Breast epithelium (tissue), 4 donors: ENCODE measurements around the gene CLDND2. TPM values are rescaled to one million over a fixed set of nuclear protein-coding genes. Genes with fewer than 3 reads are reported as not detected.

Experiments
- DNase-seq, 2 donors: peaks; one replicate each; pipeline ENCODE4 v3.0.0-alpha.2; 2019; ENCODE audit warnings: low spot score in 2 of 2
- H3K27ac ChIP-seq, 2 donors: fragments of 200-600 bp; sonication (generic) in 1 of 2; one replicate each; pipeline ENCODE4 v1.5.1; 2016 to 2019; ENCODE audit warnings: mild to moderate bottlenecking in 1 of 2
- H3K27me3 ChIP-seq, 2 donors: fragments of 200-600 bp; sonication (generic) in 1 of 2; one replicate each; pipeline versions ENCODE4 v1.5.1 to v1.6.0; 2017 to 2019; ENCODE audit warnings: control low read depth in 1 of 2, mild to moderate bottlenecking in 1 of 2
- H3K36me3 ChIP-seq: fragments of 200-600 bp; one replicate; pipeline ENCODE4 v1.5.1; 2019
- H3K4me1 ChIP-seq, 2 donors: fragments of 200-600 bp; sonication (generic); one replicate each; pipeline ENCODE4 v1.5.1; 2016 to 2019; ENCODE audit warnings: control low read depth in 1 of 2
- H3K4me3 ChIP-seq, 3 donors: fragments of 200-600 bp; sonication (generic); 1 replicate in 2 of 3; 2 replicates in 1 of 3; pipeline ENCODE4 v1.5.1; 2016 to 2019; ENCODE audit warnings: mild to moderate bottlenecking in 3 of 3, moderate library complexity in 2 of 3
- H3K9me3 ChIP-seq, 2 donors: fragments of 200-600 bp; sonication (generic) in 1 of 2; one replicate each; pipeline ENCODE4 v1.5.1; 2016 to 2019; ENCODE audit warnings: control low read depth in 1 of 2
- POLR2A ChIP-seq: fragments of 450-650 bp; IDR thresholded peaks from one replicate; pipeline ENCODE4 v1.6.1; 2016; ENCODE audit warnings: antibody characterized with exemption, mild to moderate bottlenecking, moderate library complexity
- POLR2AphosphoS5 ChIP-seq, 3 donors: sonication (generic); formaldehyde crosslinking; IDR thresholded peaks; one replicate each; pipeline ENCODE4 v1.6.1; 2017; ENCODE audit warnings: antibody characterized with exemption in 3 of 3
- intact Hi-C: fragments of 100-400 bp; cut with DNase I; formaldehyde crosslinking; loops from one replicate; pipeline ENCODE4 v1.15.1; 2023; ENCODE audit warnings: low total_unique reads
- total RNA-seq, 3 donors: library from RNA; depleted of rRNA; stranded (reverse); fragments of >200 nt; gene quantifications; one replicate each; pipeline ENCODE4 v1.1.0, GENCODE V29; 2016
- TF ChIP-seq, protein P1 (sequence below), 3 donors: fragments of 450-650 bp; IDR thresholded peaks; one replicate each; pipeline ENCODE4 v1.5.1; 2016 to 2017; ENCODE audit warnings: antibody characterized with exemption in 3 of 3, mild to moderate bottlenecking in 3 of 3, moderate library complexity in 3 of 3

CLDND2 gene
- total RNA-seq, 3 donors from 2014 or later = not detected

- TF ChIP-seq POLR2A (no peak), POLR2AphosphoS5 (IDR thresholded peaks at IDR 0.05) (no peak)
- TF ChIP-seq, protein P1, sequence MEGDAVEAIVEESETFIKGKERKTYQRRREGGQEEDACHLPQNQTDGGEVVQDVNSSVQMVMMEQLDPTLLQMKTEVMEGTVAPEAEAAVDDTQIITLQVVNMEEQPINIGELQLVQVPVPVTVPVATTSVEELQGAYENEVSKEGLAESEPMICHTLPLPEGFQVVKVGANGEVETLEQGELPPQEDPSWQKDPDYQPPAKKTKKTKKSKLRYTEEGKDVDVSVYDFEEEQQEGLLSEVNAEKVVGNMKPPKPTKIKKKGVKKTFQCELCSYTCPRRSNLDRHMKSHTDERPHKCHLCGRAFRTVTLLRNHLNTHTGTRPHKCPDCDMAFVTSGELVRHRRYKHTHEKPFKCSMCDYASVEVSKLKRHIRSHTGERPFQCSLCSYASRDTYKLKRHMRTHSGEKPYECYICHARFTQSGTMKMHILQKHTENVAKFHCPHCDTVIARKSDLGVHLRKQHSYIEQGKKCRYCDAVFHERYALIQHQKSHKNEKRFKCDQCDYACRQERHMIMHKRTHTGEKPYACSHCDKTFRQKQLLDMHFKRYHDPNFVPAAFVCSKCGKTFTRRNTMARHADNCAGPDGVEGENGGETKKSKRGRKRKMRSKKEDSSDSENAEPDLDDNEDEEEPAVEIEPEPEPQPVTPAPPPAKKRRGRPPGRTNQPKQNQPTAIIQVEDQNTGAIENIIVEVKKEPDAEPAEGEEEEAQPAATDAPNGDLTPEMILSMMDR (IDR thresholded peaks at IDR 0.05) = no peak
- Histone ChIP-seq H3K4me3 (no peak overlapping the region), H3K36me3 (no peaks in the 10 kb centered on the region), H3K27ac (no peak overlapping the region), H3K27me3 (no peaks in the 10 kb centered on the region), H3K9me3 (no peaks in the 10 kb centered on the region), H3K4me1 (no peaks in the 10 kb centered on the region)
- no peak for DNase-seq
- intact Hi-C loops = loop anchor here (2.0 kb wide), 1 partner anchor 46 kb away; no protein-coding TSS in a partner anchor
Measured at GRCh38 chr19:51391073-51391611, 22.3 kb upstream of the CLDND2 start.

DNA sequence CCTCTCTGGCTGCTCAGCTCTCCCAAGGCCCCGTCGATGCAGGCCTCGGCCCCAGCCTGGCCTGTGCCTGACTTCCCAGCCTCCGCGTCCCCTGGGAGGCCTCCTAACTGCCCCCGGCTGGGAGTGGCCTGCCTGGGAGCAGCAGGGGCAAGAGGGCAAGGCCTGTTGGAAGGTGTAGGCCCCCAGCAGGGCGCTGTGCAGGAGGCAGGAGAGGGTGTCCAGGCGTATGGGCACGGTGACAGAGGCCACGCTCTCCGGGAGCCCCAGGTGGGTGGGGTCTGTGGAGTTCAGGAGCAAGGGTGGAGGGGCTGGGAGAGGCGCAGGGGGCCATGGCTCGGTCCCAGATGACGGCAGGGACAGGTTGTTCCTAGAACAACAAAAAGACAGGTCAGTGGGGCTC lies 20.3 kb upstream of the CLDND2 start:
- Histone ChIP-seq H3K27me3 (no peaks in the 10 kb centered on the region), H3K9me3 (no peaks in the 10 kb centered on the region), H3K4me1 (no peaks in the 10 kb centered on the region), H3K36me3 (no peaks in the 10 kb centered on the region), H3K27ac (no peak overlapping the region), H3K4me3 (no peak overlapping the region)
- DNase-seq = no peak
- intact Hi-C loops = no loop called here
- TF ChIP-seq, protein P1 (IDR thresholded peaks at IDR 0.05) = no peak
- TF ChIP-seq POLR2A = no peak
- no peak for TF ChIP-seq POLR2AphosphoS5 (IDR thresholded peaks at IDR 0.05)

DNA sequence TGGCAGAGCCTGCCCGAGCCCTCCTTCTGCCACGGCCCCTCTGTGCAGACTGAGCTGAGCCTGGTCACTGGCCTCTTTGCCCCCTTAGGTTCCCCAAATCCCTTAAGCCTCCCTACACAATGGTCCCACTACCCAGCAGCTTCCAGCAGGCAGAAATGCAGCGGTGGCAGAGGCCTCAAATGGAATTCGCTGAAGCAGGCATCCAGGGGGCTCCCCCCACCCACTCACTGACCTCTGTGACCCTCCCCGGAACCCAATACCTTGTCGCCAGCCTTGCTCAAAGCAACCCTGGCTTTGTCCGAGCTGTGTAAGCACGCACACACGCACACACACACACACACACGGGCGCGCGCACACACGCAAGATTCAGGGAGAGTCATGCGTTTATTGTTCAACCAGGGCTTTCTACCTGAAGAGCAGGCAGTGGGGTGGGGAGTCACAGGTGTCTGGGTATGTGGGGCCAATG lies 19.2 kb upstream of the CLDND2 start, which contains the start of gene LIM2:
LIM2 (minus strand) TSS at position 51 of the 466 bp plus-strand sequence. CDS start 531 bp downstream, outside the sequence.
- H3K4me1 ChIP-seq = no peaks in the 10 kb centered on the region
- no peaks in the 10 kb centered on the region for H3K27me3 ChIP-seq
- no peak within 1 kb of the TSS for H3K27ac ChIP-seq
- H3K9me3 ChIP-seq = no peaks in the 10 kb centered on the region
- DNase-seq = no peak
- intact Hi-C loops = no loop called here
- H3K36me3 ChIP-seq = no peaks in the 10 kb centered on the region
- TF ChIP-seq POLR2A = no peak
- TF ChIP-seq, protein P1 (IDR thresholded peaks at IDR 0.05) = no peak
- TF ChIP-seq POLR2AphosphoS5 (IDR thresholded peaks at IDR 0.05) = no peak
- no peak within 1 kb of the TSS for H3K4me3 ChIP-seq

DNA sequence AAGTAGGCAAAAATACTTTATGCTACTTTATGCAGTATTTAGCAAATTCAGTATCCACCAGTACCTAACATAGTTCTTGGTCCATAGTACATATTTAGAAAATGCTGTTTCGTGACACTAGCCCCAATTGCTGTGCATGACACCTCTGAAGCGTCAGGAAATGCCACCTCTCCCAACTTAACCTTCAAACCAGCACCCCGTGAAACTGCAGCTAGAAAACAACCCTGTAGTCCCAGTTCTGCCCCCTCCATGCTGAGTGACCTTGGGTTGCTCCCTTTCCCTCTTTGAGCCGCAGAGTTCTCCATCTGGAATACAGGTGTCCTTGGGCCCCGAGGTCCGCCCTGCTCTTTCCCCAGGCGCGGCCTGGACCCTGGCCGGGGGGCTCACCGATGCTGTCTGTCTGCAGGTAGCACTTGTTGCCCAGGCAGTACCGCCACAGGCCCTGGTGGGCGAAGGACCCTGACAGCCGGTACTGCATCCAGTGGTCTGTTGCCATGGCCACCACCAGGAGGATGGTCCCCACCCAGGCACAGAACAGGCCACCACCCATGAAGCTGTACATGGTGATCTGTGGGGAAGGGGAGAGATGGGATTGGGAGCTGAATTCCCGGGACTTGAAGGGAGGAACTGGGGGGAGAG lies 18.2 kb upstream of the CLDND2 start:
- no peak for DNase-seq
- Histone ChIP-seq H3K4me1 (no peaks in the 10 kb centered on the region), H3K36me3 (no peaks in the 10 kb centered on the region), H3K9me3 (no peaks in the 10 kb centered on the region), H3K4me3 (no peak overlapping the region), H3K27me3 (no peaks in the 10 kb centered on the region), H3K27ac (no peak overlapping the region)
- intact Hi-C loops = no loop called here
- TF ChIP-seq, protein P1 (IDR thresholded peaks at IDR 0.05) = no peak
- no peak for TF ChIP-seq POLR2AphosphoS5 (IDR thresholded peaks at IDR 0.05)
- no peak for TF ChIP-seq POLR2A

- H3K36me3 ChIP-seq = no peaks in the 10 kb centered on the region
- TF ChIP-seq, protein P1 (IDR thresholded peaks at IDR 0.05) = no peak
- no peak for TF ChIP-seq POLR2AphosphoS5 (IDR thresholded peaks at IDR 0.05)
- no peak for TF ChIP-seq POLR2A
- H3K4me1 ChIP-seq = no peaks in the 10 kb centered on the region
- H3K9me3 ChIP-seq = no peaks in the 10 kb centered on the region
- no peak overlapping the region for H3K4me3 ChIP-seq
- no peaks in the 10 kb centered on the region for H3K27me3 ChIP-seq
- H3K27ac ChIP-seq = no peak overlapping the region
- DNase-seq = no peak
- intact Hi-C loops = no loop called here
Measured at GRCh38 chr19:51382004-51382403, 13.2 kb upstream of the CLDND2 start.
